Parathyroid adenoma (tissue), 2 donors: ENCODE results near the gene JPT2.

Experiments
- H2AFZ ChIP-seq: fragments of 300-600 bp; sonication (generic); one replicate; pipeline ENCODE4 v1.7.0; 2017; ENCODE audit warnings: antibody characterized with exemption, mild to moderate bottlenecking
- H3K27ac ChIP-seq: fragments of 300-600 bp; sonication (generic); one replicate; pipeline ENCODE4 v1.7.0; 2017
- H3K27me3 ChIP-seq: fragments of 300-600 bp; sonication (generic); one replicate; pipeline ENCODE4 v1.7.0; 2017; ENCODE audit warnings: low read length; ENCODE audit not compliant: control insufficient read depth, insufficient read depth
- H3K36me3 ChIP-seq: fragments of 300-600 bp; sonication (generic); one replicate; pipeline ENCODE4 v1.7.0; 2017; ENCODE audit warnings: low read length; ENCODE audit not compliant: control insufficient read depth, insufficient read depth
- H3K4me1 ChIP-seq: fragments of 300-600 bp; sonication (generic); one replicate; pipeline ENCODE4 v1.7.0; 2017; ENCODE audit warnings: control low read depth
- H3K4me2 ChIP-seq: fragments of 300-600 bp; sonication (generic); one replicate; pipeline ENCODE4 v1.7.0; 2017; ENCODE audit warnings: low read length
- H3K4me3 ChIP-seq: fragments of 300-600 bp; sonication (generic); one replicate; pipeline ENCODE4 v1.7.0; 2017; ENCODE audit warnings: low read depth, low read length
- H3K79me2 ChIP-seq: fragments of 300-600 bp; sonication (generic); one replicate; pipeline ENCODE4 v1.7.0; 2017; ENCODE audit warnings: control low read depth
- H3K9ac ChIP-seq: fragments of 300-600 bp; sonication (generic); one replicate; pipeline ENCODE4 v1.7.0; 2017; ENCODE audit warnings: mild to moderate bottlenecking
- H3K9me3 ChIP-seq: fragments of 300-600 bp; sonication (generic); one replicate; pipeline ENCODE4 v1.7.0; 2017; ENCODE audit warnings: low read length; ENCODE audit not compliant: control insufficient read depth
- TF ChIP-seq, protein P1 (sequence below): fragments of 300-600 bp; sonication (generic); IDR thresholded peaks from one replicate; pipeline ENCODE4 v1.7.0; 2017; ENCODE audit warnings: antibody characterized with exemption, mild to moderate bottlenecking
- donor health status: primary hyperparathyroidism.

JPT2 gene

DNA sequence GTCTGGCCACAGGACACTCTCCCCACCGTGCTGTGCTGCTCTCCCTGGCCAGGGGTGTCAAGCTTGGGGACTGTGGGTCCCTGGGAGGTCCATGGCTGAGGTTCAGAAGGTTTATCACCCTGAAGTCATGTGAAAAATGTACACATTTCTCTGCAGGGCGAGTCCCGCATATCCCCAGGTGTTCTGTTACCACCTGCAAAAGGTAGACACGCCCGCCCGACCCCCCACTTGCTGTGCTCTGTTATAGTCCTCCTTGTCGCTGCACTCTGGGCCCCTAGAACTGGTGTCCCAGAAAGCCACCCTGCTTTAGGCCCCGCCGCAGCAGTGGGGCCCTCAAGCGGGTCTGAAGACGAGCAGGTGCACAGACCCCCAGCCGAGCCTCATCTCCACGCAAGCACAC lies 11.8 kb downstream of the JPT2 start:
- no peak overlapping the region for H3K27ac ChIP-seq
- no peaks in the 10 kb centered on the region for H3K9me3 ChIP-seq
- peaks cover 13% of the 10 kb centered on the region for H3K79me2 ChIP-seq
- no peaks in the 10 kb centered on the region for H3K4me1 ChIP-seq
- no peaks in the 10 kb centered on the region for H3K27me3 ChIP-seq
- H3K4me2 ChIP-seq, result no peak overlapping the region
- TF ChIP-seq, protein P1, sequence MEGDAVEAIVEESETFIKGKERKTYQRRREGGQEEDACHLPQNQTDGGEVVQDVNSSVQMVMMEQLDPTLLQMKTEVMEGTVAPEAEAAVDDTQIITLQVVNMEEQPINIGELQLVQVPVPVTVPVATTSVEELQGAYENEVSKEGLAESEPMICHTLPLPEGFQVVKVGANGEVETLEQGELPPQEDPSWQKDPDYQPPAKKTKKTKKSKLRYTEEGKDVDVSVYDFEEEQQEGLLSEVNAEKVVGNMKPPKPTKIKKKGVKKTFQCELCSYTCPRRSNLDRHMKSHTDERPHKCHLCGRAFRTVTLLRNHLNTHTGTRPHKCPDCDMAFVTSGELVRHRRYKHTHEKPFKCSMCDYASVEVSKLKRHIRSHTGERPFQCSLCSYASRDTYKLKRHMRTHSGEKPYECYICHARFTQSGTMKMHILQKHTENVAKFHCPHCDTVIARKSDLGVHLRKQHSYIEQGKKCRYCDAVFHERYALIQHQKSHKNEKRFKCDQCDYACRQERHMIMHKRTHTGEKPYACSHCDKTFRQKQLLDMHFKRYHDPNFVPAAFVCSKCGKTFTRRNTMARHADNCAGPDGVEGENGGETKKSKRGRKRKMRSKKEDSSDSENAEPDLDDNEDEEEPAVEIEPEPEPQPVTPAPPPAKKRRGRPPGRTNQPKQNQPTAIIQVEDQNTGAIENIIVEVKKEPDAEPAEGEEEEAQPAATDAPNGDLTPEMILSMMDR, result no peak
- no peak overlapping the region for H2AFZ ChIP-seq
- no peak overlapping the region for H3K4me3 ChIP-seq
- no peaks in the 10 kb centered on the region for H3K36me3 ChIP-seq
- H3K9ac ChIP-seq, result no peak overlapping the region

DNA sequence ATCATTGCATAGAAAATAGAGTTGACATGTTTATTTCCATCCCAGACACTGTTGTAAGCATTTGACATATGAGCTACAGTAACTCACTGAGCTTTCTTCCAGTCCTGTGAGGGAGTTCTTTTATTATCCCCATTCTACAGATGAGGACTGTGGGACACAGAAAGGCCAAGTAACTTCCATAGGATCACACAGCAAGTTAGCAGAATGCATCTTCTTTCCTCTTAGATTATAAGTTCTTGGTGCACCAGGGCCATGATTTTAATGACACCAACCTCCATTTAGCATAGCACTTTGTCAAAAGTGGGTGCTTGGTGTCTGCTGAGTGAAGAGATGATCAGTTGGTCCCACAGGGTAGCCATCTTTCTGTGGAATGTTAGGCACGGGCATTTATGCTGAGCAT lies 12.7 kb downstream of the JPT2 start:
- H3K4me2 ChIP-seq, result no peak overlapping the region
- no peaks in the 10 kb centered on the region for H3K27me3 ChIP-seq
- H3K4me3 ChIP-seq, result no peak overlapping the region
- no peaks in the 10 kb centered on the region for H3K36me3 ChIP-seq
- no peak overlapping the region for H3K27ac ChIP-seq
- no peaks in the 10 kb centered on the region for H3K4me1 ChIP-seq
- H3K9ac ChIP-seq, result no peak overlapping the region
- no peak overlapping the region for H2AFZ ChIP-seq
- H3K79me2 ChIP-seq, result peaks cover 11% of the 10 kb centered on the region
- no peaks in the 10 kb centered on the region for H3K9me3 ChIP-seq
- TF ChIP-seq, protein P1, result no peak

DNA sequence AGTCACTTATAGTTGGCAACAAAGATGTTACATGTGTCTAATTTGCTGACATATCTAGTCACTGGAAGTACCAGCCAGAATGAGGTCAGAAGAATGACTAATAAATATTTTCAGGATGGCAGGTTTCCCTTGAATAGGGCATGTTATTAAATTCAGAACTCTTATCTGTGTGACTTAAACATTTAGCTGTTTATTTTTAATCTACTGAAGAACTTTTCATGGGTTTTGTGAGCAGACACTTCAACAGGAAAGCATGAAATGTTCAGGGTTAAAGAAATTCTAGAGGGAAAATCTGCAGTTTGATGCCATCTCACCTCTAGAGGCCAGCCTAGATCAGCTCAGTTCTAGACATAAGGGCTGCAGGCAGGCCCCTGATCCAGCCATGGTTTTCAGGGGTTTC lies 13.2 kb downstream of the JPT2 start:
- Histone ChIP-seq H3K27ac (no peak overlapping the region), H3K79me2 (peaks cover 6% of the 10 kb centered on the region), H3K27me3 (no peaks in the 10 kb centered on the region), H3K4me2 (no peak overlapping the region), H3K4me3 (no peak overlapping the region), H3K4me1 (no peaks in the 10 kb centered on the region), H3K9ac (no peak overlapping the region), H3K9me3 (no peaks in the 10 kb centered on the region), H2AFZ (no peak overlapping the region), H3K36me3 (no peaks in the 10 kb centered on the region)
- TF ChIP-seq, protein P1, result no peak

DNA sequence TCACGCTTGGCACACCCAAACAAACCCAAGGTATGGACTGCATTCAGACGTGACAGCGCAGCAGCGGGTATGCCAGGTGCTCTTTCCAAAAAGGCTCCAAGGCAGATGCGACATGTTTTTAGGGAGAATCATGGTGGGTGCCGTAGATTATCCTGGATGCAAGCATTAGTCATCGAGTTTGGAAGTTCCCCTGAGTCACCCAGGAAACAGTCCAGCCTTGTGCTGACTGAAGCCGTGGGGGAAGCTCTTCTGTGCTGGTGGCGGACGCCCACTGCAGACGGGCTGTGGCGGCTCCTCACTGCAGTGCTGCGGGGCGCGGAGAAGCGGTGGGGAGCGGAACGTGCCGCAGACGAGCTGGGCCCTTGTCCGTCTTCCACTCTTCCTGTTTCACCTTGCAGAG lies 13.9 kb downstream of the JPT2 start:
- no peaks in the 10 kb centered on the region for H3K9me3 ChIP-seq

DNA sequence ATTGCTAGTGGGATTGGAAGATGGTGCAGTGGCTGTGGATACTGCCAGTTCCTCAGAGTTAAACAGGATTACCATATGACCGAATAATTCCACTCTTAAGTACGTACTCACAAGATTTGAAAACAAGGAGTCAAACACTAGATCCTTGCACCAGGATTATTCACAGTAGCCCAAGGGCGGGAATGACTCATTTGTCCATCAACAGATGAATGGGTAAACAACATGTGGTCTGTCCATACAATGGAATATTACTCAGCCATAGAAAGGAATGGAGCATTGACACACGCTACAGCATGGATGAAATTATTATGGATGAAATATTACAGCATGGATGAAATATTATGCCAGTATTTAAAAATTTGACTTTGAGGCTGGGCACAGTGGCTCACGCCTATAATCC lies 18.8 kb downstream of the JPT2 start:
- Histone ChIP-seq H3K4me3 (no peak overlapping the region), H3K4me1 (no peaks in the 10 kb centered on the region), H3K9ac (no peak overlapping the region), H2AFZ (no peak overlapping the region), H3K9me3 (no peaks in the 10 kb centered on the region), H3K4me2 (no peak overlapping the region), H3K27ac (no peak overlapping the region), H3K27me3 (no peaks in the 10 kb centered on the region), H3K36me3 (no peaks in the 10 kb centered on the region), H3K79me2 (no peaks in the 10 kb centered on the region)
- TF ChIP-seq, protein P1, result no peak

More for the DNA sequence above, 13.9 kb downstream of the JPT2 start:
- Histone ChIP-seq H3K27ac (no peak overlapping the region), H3K79me2 (no peaks in the 10 kb centered on the region), H3K4me1 (no peaks in the 10 kb centered on the region), H3K9ac (no peak overlapping the region), H3K27me3 (no peaks in the 10 kb centered on the region), H3K36me3 (no peaks in the 10 kb centered on the region), H3K4me2 (no peak overlapping the region), H3K4me3 (no peak overlapping the region), H2AFZ (no peak overlapping the region)
- TF ChIP-seq, protein P1, result no peak
